A673 (cell line): ENCODE measurements around the gene NME3. TPM values are rescaled to one million over a fixed set of nuclear protein-coding genes. Genes with fewer than 3 reads are reported as not detected.

ENCODE experiments used
- BruUV-seq: library from RNA; stranded (reverse); fragments of 400-500 nt; replicated peaks from 2 replicates; lab custom pipeline; 2021; lab: Mats Ljungman, UMichigan
- CTCF ChIA-PET: fragments of 300-600 bp; sonication (Branson Sonifier 250); formaldehyde crosslinking; loops from one replicate; lab custom pipeline; 2022; ENCODE audit warnings: antibody characterized with exemption; lab: Charles Lee
- POLR2A ChIA-PET: fragments of 300-600 bp; sonication (Branson Sonifier 250); formaldehyde crosslinking; loops from one replicate; lab custom pipeline; 2022; ENCODE audit warnings: antibody characterized with exemption; ENCODE audit not compliant: low non-redundant PET; lab: Charles Lee
- DNase-seq: peaks from one replicate; pipeline ENCODE4 v3.0.0-alpha.2; 2015; ENCODE audit warnings: low spot score
- H3K27ac ChIP-seq: fragments of 200-600 bp; sonication (generic); 2 replicates; pipeline ENCODE4 v1.5.1; 2016; ENCODE audit warnings: mixed run types, low read depth, mild to moderate bottlenecking, mixed read lengths, antibody characterized with exemption, low read length; ENCODE audit not compliant: poor library complexity, severe bottlenecking
- H3K27me3 ChIP-seq: fragments of 200-600 bp; sonication (generic); replicated peaks from 2 replicates; pipeline ENCODE4 v1.6.1; 2017; ENCODE audit warnings: mixed run types, low read depth, mild to moderate bottlenecking, mixed read lengths, antibody characterized with exemption, low read length; ENCODE audit not compliant: insufficient read depth, poor library complexity
- H3K36me3 ChIP-seq: fragments of 200-600 bp; sonication (generic); 2 replicates; pipeline ENCODE4 v1.6.1; 2016; ENCODE audit warnings: mixed run types, mild to moderate bottlenecking, mixed read lengths, antibody characterized with exemption, low read length; ENCODE audit not compliant: insufficient read depth, poor library complexity, severe bottlenecking
- H3K4me1 ChIP-seq: fragments of 200-600 bp; sonication (generic); 2 replicates; pipeline ENCODE4 v1.6.1; 2017; ENCODE audit warnings: mixed run types, mild to moderate bottlenecking, mixed read lengths, antibody characterized with exemption, low read length; ENCODE audit not compliant: insufficient read depth, poor library complexity, severe bottlenecking
- H3K4me3 ChIP-seq: fragments of 200-600 bp; sonication (generic); 2 replicates; pipeline ENCODE4 v1.5.1; 2016; ENCODE audit warnings: low read depth, mixed run types, mild to moderate bottlenecking, mixed read lengths, low read length; ENCODE audit not compliant: poor library complexity, severe bottlenecking
- H3K9me3 ChIP-seq: fragments of 200-600 bp; sonication (generic); 2 replicates; pipeline ENCODE4 v1.6.1; 2016; ENCODE audit warnings: mixed run types, low read depth, mild to moderate bottlenecking, mixed read lengths, antibody characterized with exemption, low read length; ENCODE audit not compliant: poor library complexity, severe bottlenecking
- CTCF ChIP-seq: fragments of 300-800, 200-600 bp; sonication (generic); conservative IDR thresholded peaks from 2 replicates; pipeline ENCODE4 v1.5.1; 2017; ENCODE audit warnings: low read depth, mild to moderate bottlenecking, antibody characterized with exemption, low read length, moderate library complexity, mixed read lengths
- EZH2 ChIP-seq: fragments of 200-600 bp; sonication (generic); IDR thresholded peaks from 2 replicates; pipeline ENCODE4 v1.6.1; 2017; ENCODE audit warnings: borderline replicate concordance, low read depth, mild to moderate bottlenecking, mixed read lengths, antibody characterized with exemption, low read length; ENCODE audit not compliant: poor library complexity, severe bottlenecking
- intact Hi-C: fragments of 100-400 bp; cut with micrococcal nuclease; formaldehyde crosslinking; loops from one replicate; pipeline ENCODE4 v1.10.0; 2022; ENCODE audit not compliant: unreplicated experiment
- total RNA-seq: library from RNA; stranded (reverse); gene quantifications from 2 replicates; pipeline ENCODE4 v1.2.3, GENCODE V29; 2021

NME3 gene
- total RNA-seq, 1 experiment from 2014 or later: 35.3 TPM

- BruUV-seq: no TSS peak
- H3K27me3 ChIP-seq: no peaks in the 10 kb centered on the region
- POLR2A ChIA-PET: no interaction called here
Measured at GRCh38 chr16:1791943-1792812, 20.8 kb upstream of the NME3 start.

DNA sequence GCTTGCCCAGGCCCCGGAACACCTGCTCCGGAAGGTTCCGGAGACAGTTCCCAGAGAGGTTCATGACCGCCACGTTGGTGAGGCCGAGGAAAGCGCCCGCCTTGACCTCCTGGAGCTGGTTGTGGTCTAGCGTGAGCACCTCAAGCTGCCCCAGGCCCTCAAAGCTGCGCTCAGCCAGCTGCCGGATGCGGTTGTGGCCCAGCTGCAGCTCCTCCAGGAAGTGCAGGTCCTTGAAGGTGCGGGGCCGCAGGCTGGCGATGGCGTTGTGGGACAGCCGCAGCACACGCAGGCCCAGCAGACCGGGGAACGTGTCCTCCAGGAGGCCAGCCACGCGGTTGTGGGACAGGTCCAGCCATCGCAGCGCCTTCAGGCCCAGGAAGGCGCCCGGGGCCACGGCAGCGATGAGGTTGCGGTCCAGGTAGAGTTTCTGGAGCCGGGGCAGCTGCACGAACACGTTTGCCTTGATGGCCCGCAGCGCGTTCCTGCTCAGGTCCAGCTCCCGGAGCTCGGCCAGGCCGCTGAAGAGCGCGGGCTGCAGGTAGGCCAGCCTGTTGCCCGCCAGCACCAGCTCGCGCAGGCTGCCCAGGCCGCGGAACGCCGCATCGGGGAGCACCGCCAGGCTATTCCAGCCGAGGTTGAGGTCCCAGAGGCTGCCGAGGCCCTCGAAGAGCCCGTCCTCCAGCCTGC lies 20.1 kb upstream of the NME3 start:
- intact Hi-C loops: no loop called here
- no peak overlapping the region for H3K27ac ChIP-seq
- no peak overlapping the region for H3K4me3 ChIP-seq
- H3K9me3 ChIP-seq: no peaks in the 10 kb centered on the region
- H3K27me3 ChIP-seq: no peaks in the 10 kb centered on the region
- POLR2A ChIA-PET: no interaction called here
- CTCF ChIA-PET: no interaction called here
- no TSS peak for BruUV-seq
- H3K36me3 ChIP-seq: peaks cover 18% of the 10 kb centered on the region
- DNase-seq: no peak
- no peaks in the 10 kb centered on the region for H3K4me1 ChIP-seq
- TF ChIP-seq CTCF (no peak), EZH2 (no peak)

More at GRCh38 chr16:1791943-1792812, 20.8 kb upstream of the NME3 start:
- no peak for DNase-seq
- H3K4me1 ChIP-seq: no peaks in the 10 kb centered on the region
- H3K4me3 ChIP-seq: no peak overlapping the region
- intact Hi-C loops: no loop called here
- TF ChIP-seq EZH2 (no peak), CTCF (no peak)
- H3K9me3 ChIP-seq: no peaks in the 10 kb centered on the region
- CTCF ChIA-PET: no interaction called here
- peaks cover 18% of the 10 kb centered on the region for H3K36me3 ChIP-seq
- H3K27ac ChIP-seq: no peak overlapping the region

GRCh38 chr16:1790611-1791255 lies 19.4 kb upstream of the NME3 start:
- ChIA-PET CTCF (no interaction called here), POLR2A (interaction anchor here (0.6 kb wide), 1 partner anchor 11 kb away, joined by 3 read pairs; no protein-coding TSS in a partner anchor)
- intact Hi-C loops: no loop called here
- H3K9me3 ChIP-seq: no peaks in the 10 kb centered on the region
- no peaks in the 10 kb centered on the region for H3K4me1 ChIP-seq
- peaks cover 18% of the 10 kb centered on the region for H3K36me3 ChIP-seq
- DNase-seq: no peak
- BruUV-seq: no TSS peak
- H3K27ac ChIP-seq: no peak overlapping the region
- TF ChIP-seq EZH2: no peak
- TF ChIP-seq CTCF: no peak
- no peak overlapping the region for H3K4me3 ChIP-seq
- H3K27me3 ChIP-seq: no peaks in the 10 kb centered on the region
